K562 (cell line): ENCODE data around the gene CACNA1A. TPM values are rescaled to one million over a fixed set of nuclear protein-coding genes. Genes with fewer than 3 reads are reported as not detected.

Experiments
- ATAC-seq: fragments of 200-7000 bp; cut with Tn5 transposase; 3 replicates; pipeline ENCODE4 v1.9.1; 2020; ENCODE audit warnings: moderate library complexity
- BruUV-seq: library from RNA; stranded (reverse); fragments of 400-500 nt; replicated peaks from 2 replicates; lab custom pipeline; 2021; lab: Mats Ljungman, UMichigan
- CTCF ChIA-PET: fragments of 300-600 bp; formaldehyde crosslinking; extraction: SDS; loops from one replicate; lab custom pipeline; 2021; ENCODE audit warnings: low intra/inter-chr PET ratio; lab: Yijun Ruan, JAX
- POLR2A ChIA-PET: fragments of 300-600, 350-650 bp; sonication (Branson Sonifier 250); formaldehyde crosslinking; extraction: SDS; loops from one replicate; lab custom pipeline; 2021; ENCODE audit warnings: antibody characterized with exemption, inconsistent platforms; lab: Yijun Ruan, JAX
- DNase-seq, 4 experiments: peaks; one replicate each; pipeline versions ENCODE4 v3.0.0 to v3.0.0-alpha.2; 2011 to 2018; ENCODE audit warnings: low spot score in 3 of 4, mixed read lengths in 3 of 4; ENCODE audit errors: extremely low read depth in 1 of 4
- FAIRE-seq: peaks from 2 replicates; lab custom pipeline; 2011; peaks lifted over from hg19 to GRCh38; lab: Jason Lieb, UNC
- H2AFZ ChIP-seq: 2 replicates; pipeline ENCODE4 v1.6.0; 2011; ENCODE audit warnings: low read depth, low read length, control low read depth, inconsistent platforms
- H3K27ac ChIP-seq: fragments of 200-600 bp; 3 replicates; pipeline ENCODE4 v1.8.0; 2011; ENCODE audit warnings: low read depth, mild to moderate bottlenecking, control low read depth, inconsistent platforms, low read length, moderate library complexity, mixed read lengths; ENCODE audit errors: extremely low read depth
- H3K27me3 ChIP-seq, 2 experiments: fragments of 300-600 bp in 1 of 2; 2 replicates in 1 of 2; 3 replicates in 1 of 2; pipeline versions ENCODE4 v1.6.0 to v1.8.0; 2011; ENCODE audit warnings: inconsistent platforms in 2 of 2, low read length in 2 of 2, mild to moderate bottlenecking in 1 of 2, mixed read lengths in 1 of 2, moderate library complexity in 1 of 2; ENCODE audit not compliant: control insufficient read depth in 2 of 2, insufficient read depth in 2 of 2
- H3K36me3 ChIP-seq: fragments of 300-600 bp; 3 replicates; pipeline ENCODE4 v1.8.0; 2011; ENCODE audit warnings: mild to moderate bottlenecking, low read length, inconsistent platforms; ENCODE audit not compliant: control insufficient read depth, insufficient read depth
- H3K4me1 ChIP-seq, 2 experiments: fragments of 200-600 bp in 1 of 2; replicated peaks in 1 of 2; 2 replicates in 1 of 2; 3 replicates in 1 of 2; pipeline versions ENCODE4 v1.5.1 to v1.8.0; 2011; ENCODE audit warnings: inconsistent platforms in 2 of 2, low read length in 2 of 2, mild to moderate bottlenecking in 1 of 2, mixed read lengths in 1 of 2, moderate library complexity in 1 of 2; ENCODE audit not compliant: control insufficient read depth in 2 of 2, insufficient read depth in 2 of 2
- H3K4me2 ChIP-seq: 2 replicates; pipeline ENCODE4 v1.6.1; 2011; ENCODE audit warnings: low read length, control low read depth, inconsistent platforms, mixed read lengths; ENCODE audit not compliant: insufficient read depth
- H3K4me3 ChIP-seq: fragments of 200-600 bp; sonication (generic), shearing (Covaris generic); 2 replicates; pipeline ENCODE4 v1.5.1; 2016; ENCODE audit warnings: control low read depth, inconsistent platforms
- H3K79me2 ChIP-seq: fragments of 200-600 bp; 3 replicates; pipeline ENCODE4 v1.8.0; 2011; ENCODE audit warnings: low read length, inconsistent platforms; ENCODE audit not compliant: control insufficient read depth, insufficient read depth
- H3K9ac ChIP-seq, 2 experiments: 2 replicates each; pipeline versions ENCODE4 v1.6.0 to v1.6.1; 2011; ENCODE audit warnings: low read depth in 2 of 2, low read length in 2 of 2, control low read depth in 1 of 2, inconsistent platforms in 1 of 2, mild to moderate bottlenecking in 1 of 2, mixed read lengths in 1 of 2; ENCODE audit not compliant: insufficient read depth in 1 of 2
- H3K9me1 ChIP-seq: one replicate; pipeline ENCODE4 v1.6.0; 2011; ENCODE audit warnings: inconsistent platforms, mild to moderate bottlenecking, low read length, moderate library complexity; ENCODE audit not compliant: control insufficient read depth, insufficient read depth
- H3K9me3 ChIP-seq: replicated peaks from 2 replicates; pipeline ENCODE4 v1.5.1; 2011; ENCODE audit warnings: low read depth, low read length, inconsistent platforms; ENCODE audit not compliant: control insufficient read depth, insufficient read depth
- H4K20me1 ChIP-seq: replicated peaks from 2 replicates; pipeline ENCODE4 v1.6.1; 2011; ENCODE audit warnings: low read length, inconsistent platforms, mixed read lengths; ENCODE audit not compliant: control insufficient read depth, insufficient read depth
- ASH1L ChIP-seq: fragments of 450-650 bp; IDR thresholded peaks from 2 replicates; pipeline ENCODE4 v1.6.1; 2018; ENCODE audit warnings: borderline replicate concordance, mild to moderate bottlenecking, low read depth; ENCODE audit not compliant: partially characterized antibody
- NFE2 ChIP-seq: IDR thresholded peaks from 2 replicates; pipeline ENCODE4 v1.6.1; 2014; ENCODE audit warnings: antibody characterized with exemption, low read depth
- SMAD4 ChIP-seq: fragments of 250-450 bp; sonication (Bioruptor Pico); conservative IDR thresholded peaks from 2 replicates; pipeline ENCODE4 v1.8.0; 2021; ENCODE audit warnings: inconsistent platforms, mild to moderate bottlenecking, moderate library complexity
- ZBTB49 ChIP-seq: sonication (generic); formaldehyde crosslinking; IDR thresholded peaks from 2 replicates; pipeline ENCODE4 v1.8.0; 2022; ENCODE audit warnings: missing genetic modification reagents, mild to moderate bottlenecking, borderline replicate concordance
- ZFP1 ChIP-seq: fragments of 450-650 bp; formaldehyde crosslinking; IDR thresholded peaks from 2 replicates; pipeline ENCODE4 v1.4.0; 2020; ENCODE audit warnings: mild to moderate bottlenecking, mixed read lengths
- ZNF740 ChIP-seq, 3 experiments: fragments of 200-800 bp in 1 of 3; sonication (Bioruptor generic) in 1 of 3; sonication (generic) in 1 of 3; formaldehyde crosslinking in 1 of 3; IDR thresholded peaks; 2 replicates each; pipeline versions ENCODE4 v1.6.1 to v1.8.0; 2016 to 2022; ENCODE audit warnings: mild to moderate bottlenecking in 2 of 3, missing compliant biosample characterization in 2 of 3, missing genetic modification characterization in 2 of 3, missing genetic modification reagents in 1 of 3
- ZNF785 ChIP-seq: fragments of 250-450 bp; sonication (Bioruptor Pico); IDR thresholded peaks from 2 replicates; pipeline ENCODE4 v1.4.0; 2020; ENCODE audit warnings: mild to moderate bottlenecking
- WGBS: fragments of 100-300 bp; shearing (Covaris generic); methylation state at CpG from one replicate; pipeline ENCODE4 v1.1.6; 2016; ENCODE audit warnings: low coverage, mixed read lengths; ENCODE audit not compliant: insufficient coverage; ENCODE audit errors: missing lambda C conversion rate; 5-methylcytosine and 5-hydroxymethylcytosine counted together
- in situ Hi-C: fragments of 300-500 bp; cut with MboI; formaldehyde crosslinking; loops from 4 replicates; pipeline ENCODE4 v1.15.0; 2018; ENCODE audit warnings: inconsistent platforms, mixed read lengths
- intact Hi-C: fragments of 100-400 bp; cut with micrococcal nuclease; formaldehyde crosslinking; loops from 2 replicates; pipeline ENCODE4 v1.14.2; 2022
- polyA plus RNA-seq, 8 experiments: library from polyadenylated mRNA; depleted of rRNA in 4 of 8; stranded (reverse) in 5 of 8; unstranded in 3 of 8; fragments of >200 nt; fragmentation: Nextera tagmentation in 2 of 8; fragmentation: Illumina TruSeq in 1 of 8; extraction: Ambion mirVana in 2 of 8; extraction: Trizol in 1 of 8; gene quantifications; 2 replicates each; pipeline versions ENCODE4 v1.2.1 to v1.2.3, GENCODE V29; 2011 to 2014; ENCODE audit warnings: inconsistent platforms in 1 of 8, missing spikeins in 1 of 8
- total RNA-seq, 7 experiments: library from RNA; depleted of rRNA in 6 of 7; stranded (reverse); fragments of >200 nt in 6 of 7; fragmentation: Illumina TruSeq in 2 of 7; extraction: Trizol in 2 of 7; gene quantifications; 2 replicates each; pipeline versions ENCODE4 v1.2.1 to v1.2.3, GENCODE V29; 2011 to 2021; ENCODE audit warnings: low replicate concordance in 1 of 7
- TF ChIP-seq, protein P1 (sequence below): fragments of 450-650 bp; IDR thresholded peaks from one replicate; pipeline ENCODE4 v1.6.1; 2018; ENCODE audit warnings: mild to moderate bottlenecking, moderate library complexity; ENCODE audit not compliant: partially characterized antibody
- TF ChIP-seq, protein P2 (sequence below): fragments of 250-450 bp; sonication (Bioruptor Pico); IDR thresholded peaks from 2 replicates; pipeline ENCODE4 v1.4.0; 2020
- TF ChIP-seq, protein P3 (sequence below): IDR thresholded peaks from 2 replicates; pipeline ENCODE4 v1.6.1; 2012; ENCODE audit warnings: low read depth, low read length, improper control_type of control experiment, borderline replicate concordance

The CACNA1A gene
- total and polyA plus RNA-seq, 9 of the 15 experiments (the other 6 are each of a cell fraction or from before 2014, with no cell fraction given): 0.03 to 0.20 (median 0.09) TPM; not detected in 1

DNA sequence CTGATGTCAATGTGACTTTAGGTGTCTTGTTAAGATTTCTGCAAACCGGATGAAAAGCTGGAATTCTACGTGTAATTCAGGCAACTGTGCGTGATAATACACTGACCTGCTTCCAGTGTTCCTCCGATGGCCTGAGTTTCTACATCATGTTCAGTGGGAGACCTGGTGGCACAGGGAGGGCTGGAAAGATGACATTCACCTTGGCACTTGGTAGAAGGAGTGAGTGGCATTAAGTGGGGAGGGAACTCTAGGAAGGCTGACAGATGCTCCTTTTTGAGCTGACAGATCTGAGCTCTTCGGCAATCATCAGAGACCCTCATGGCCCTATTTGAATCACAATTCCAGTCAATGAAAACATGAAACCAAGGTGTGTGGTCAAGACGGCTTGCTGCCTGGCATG lies 4.0 kb downstream of the CACNA1A start (continued):
- TF ChIP-seq ZNF740 (CRISPR knock-in tag; IDR thresholded peaks at IDR 0.05) (no peak), ZNF740 (tag; IDR thresholded peaks at IDR 0.05) (no peak), ASH1L (no peak)

- 6% methylated on average over 8 of the region's 9 CpGs for WGBS
- in situ Hi-C loops: no loop called here
- no peak for FAIRE-seq
- TF ChIP-seq NFE2 (no peak), ZNF785 (CRISPR knock-in tag) (no peak), SMAD4 (no peak), ZBTB49 (CRISPR knock-in tag) (no peak), ZFP1 (CRISPR knock-in tag) (no peak)
- TF ChIP-seq, protein P1, sequence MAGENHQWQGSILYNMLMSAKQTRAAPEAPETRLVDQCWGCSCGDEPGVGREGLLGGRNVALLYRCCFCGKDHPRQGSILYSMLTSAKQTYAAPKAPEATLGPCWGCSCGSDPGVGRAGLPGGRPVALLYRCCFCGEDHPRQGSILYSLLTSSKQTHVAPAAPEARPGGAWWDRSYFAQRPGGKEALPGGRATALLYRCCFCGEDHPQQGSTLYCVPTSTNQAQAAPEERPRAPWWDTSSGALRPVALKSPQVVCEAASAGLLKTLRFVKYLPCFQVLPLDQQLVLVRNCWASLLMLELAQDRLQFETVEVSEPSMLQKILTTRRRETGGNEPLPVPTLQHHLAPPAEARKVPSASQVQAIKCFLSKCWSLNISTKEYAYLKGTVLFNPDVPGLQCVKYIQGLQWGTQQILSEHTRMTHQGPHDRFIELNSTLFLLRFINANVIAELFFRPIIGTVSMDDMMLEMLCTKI: no peak
- TF ChIP-seq, protein P2, sequence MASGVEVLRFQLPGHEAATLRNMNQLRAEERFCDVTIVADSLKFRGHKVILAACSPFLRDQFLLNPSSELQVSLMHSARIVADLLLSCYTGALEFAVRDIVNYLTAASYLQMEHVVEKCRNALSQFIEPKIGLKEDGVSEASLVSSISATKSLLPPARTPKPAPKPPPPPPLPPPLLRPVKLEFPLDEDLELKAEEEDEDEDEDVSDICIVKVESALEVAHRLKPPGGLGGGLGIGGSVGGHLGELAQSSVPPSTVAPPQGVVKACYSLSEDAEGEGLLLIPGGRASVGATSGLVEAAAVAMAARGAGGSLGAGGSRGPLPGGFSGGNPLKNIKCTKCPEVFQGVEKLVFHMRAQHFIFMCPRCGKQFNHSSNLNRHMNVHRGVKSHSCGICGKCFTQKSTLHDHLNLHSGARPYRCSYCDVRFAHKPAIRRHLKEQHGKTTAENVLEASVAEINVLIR: no peak
- TF ChIP-seq, protein P3, sequence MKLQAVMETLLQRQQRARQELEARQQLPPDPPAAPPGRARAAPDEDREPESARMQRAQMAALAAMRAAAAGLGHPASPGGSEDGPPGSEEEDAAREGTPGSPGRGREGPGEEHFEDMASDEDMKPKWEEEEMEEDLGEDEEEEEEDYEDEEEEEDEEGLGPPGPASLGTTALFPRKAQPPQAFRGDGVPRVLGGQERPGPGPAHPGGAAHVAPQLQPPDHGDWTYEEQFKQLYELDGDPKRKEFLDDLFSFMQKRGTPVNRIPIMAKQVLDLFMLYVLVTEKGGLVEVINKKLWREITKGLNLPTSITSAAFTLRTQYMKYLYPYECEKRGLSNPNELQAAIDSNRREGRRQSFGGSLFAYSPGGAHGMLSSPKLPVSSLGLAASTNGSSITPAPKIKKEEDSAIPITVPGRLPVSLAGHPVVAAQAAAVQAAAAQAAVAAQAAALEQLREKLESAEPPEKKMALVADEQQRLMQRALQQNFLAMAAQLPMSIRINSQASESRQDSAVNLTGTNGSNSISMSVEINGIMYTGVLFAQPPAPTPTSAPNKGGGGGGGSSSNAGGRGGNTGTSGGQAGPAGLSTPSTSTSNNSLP: no peak
These were observed 6.6 kb downstream of the CACNA1A start for GRCh38 chr19:13499692-13500091.

More at GRCh38 chr19:13499692-13500091, 6.6 kb downstream of the CACNA1A start:
- BruUV-seq: no TSS peak
- no peak overlapping the region for H3K4me3 ChIP-seq
- no peak overlapping the region for H3K4me2 ChIP-seq
- peaks cover 18 to 46% of the 10 kb centered on the region in 2 experiments; a peak in 4 of 5 replicates for H3K27me3 ChIP-seq
- intact Hi-C loops: no loop called here
- H3K9me3 ChIP-seq: no peaks in the 10 kb centered on the region
- ChIA-PET POLR2A (interaction anchor here (0.6 kb wide), 1 partner anchor 266 kb away, joined by 3 read pairs; no protein-coding TSS in a partner anchor), CTCF (no interaction called here)
- ATAC-seq: no peak
- H4K20me1 ChIP-seq: no peaks in the 10 kb centered on the region
- H2AFZ ChIP-seq: no peak overlapping the region
- H3K79me2 ChIP-seq: no peaks in the 10 kb centered on the region
- H3K4me1 ChIP-seq: no peaks in the 10 kb centered on the region
- H3K9me1 ChIP-seq: no peaks in the 10 kb centered on the region
- no peak for DNase-seq
- H3K36me3 ChIP-seq: no peaks in the 10 kb centered on the region
- no peak overlapping the region for H3K9ac ChIP-seq
- no peak overlapping the region for H3K27ac ChIP-seq
